ENCODE data around the gene PTPRS.

DNA sequence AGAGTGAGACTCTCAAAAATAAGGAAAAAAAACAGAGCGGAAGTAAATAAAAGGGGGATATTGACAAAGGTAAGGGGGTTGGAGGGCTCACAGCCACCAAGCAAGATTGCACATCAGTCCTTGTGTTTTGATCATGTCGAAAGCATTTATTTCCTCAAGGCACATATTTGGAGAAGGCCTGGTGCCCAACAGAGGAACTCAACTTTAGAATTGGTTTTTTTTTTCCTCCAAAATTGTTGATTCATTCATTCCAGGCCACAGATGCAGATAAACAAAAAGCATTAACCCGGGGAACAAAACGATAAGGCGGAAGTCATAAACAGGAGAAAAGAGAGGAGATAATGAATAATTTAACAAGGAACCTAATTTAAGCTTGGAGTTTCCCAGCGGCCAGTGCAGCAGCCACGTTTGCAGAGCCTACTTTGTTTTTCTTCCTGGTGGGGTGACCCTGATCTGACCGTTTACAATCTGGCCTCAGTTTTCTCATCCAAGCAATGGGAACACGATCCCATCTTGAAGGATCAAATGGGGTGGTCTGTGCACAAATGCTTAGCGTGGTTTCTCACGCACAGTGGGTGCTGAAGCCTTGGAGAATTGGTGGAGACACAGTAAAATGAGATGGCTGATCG, 2.1 kb upstream of the PTPRS start:
- TF ChIP-seq, protein P1, sequence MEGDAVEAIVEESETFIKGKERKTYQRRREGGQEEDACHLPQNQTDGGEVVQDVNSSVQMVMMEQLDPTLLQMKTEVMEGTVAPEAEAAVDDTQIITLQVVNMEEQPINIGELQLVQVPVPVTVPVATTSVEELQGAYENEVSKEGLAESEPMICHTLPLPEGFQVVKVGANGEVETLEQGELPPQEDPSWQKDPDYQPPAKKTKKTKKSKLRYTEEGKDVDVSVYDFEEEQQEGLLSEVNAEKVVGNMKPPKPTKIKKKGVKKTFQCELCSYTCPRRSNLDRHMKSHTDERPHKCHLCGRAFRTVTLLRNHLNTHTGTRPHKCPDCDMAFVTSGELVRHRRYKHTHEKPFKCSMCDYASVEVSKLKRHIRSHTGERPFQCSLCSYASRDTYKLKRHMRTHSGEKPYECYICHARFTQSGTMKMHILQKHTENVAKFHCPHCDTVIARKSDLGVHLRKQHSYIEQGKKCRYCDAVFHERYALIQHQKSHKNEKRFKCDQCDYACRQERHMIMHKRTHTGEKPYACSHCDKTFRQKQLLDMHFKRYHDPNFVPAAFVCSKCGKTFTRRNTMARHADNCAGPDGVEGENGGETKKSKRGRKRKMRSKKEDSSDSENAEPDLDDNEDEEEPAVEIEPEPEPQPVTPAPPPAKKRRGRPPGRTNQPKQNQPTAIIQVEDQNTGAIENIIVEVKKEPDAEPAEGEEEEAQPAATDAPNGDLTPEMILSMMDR (conservative IDR thresholded peaks at IDR 0.05; ENCODE audit: low read depth, low read length) = no peak
- no peak for TF ChIP-seq EZH2 (IDR thresholded peaks at IDR 0.05; ENCODE audit: borderline replicate concordance, low read depth, low read length, poor library complexity, severe bottlenecking)

Measured in A673 (cell line).